GM23338 (cell line): ENCODE data around the gene PUM2.

Experiments
- CREB1 ChIP-seq: fragments of 250-450 bp; sonication (Bioruptor Pico); IDR thresholded peaks from 2 replicates; pipeline ENCODE4 v1.5.0; 2020; ENCODE audit warnings: low read depth, mild to moderate bottlenecking, moderate library complexity
- CTCF ChIP-seq, 2 experiments: fragments of 200-600 bp in 1 of 2; sonication (generic) in 1 of 2; conservative IDR thresholded peaks; 2 replicates each; pipeline versions ENCODE4 v1.5.1 to v1.6.1; 2016 to 2017; ENCODE audit warnings: antibody characterized with exemption in 2 of 2, low read depth in 2 of 2, mild to moderate bottlenecking in 2 of 2, moderate library complexity in 1 of 2
- ETS1 ChIP-seq: IDR thresholded peaks from 2 replicates; pipeline ENCODE4 v1.6.1; 2016; ENCODE audit warnings: antibody characterized with exemption
- EZH2 ChIP-seq: fragments of 200-600 bp; sonication (generic); IDR thresholded peaks from one replicate; pipeline ENCODE4 v1.8.0; 2017; ENCODE audit warnings: antibody characterized with exemption, mild to moderate bottlenecking, low read depth; ENCODE audit not compliant: unreplicated experiment
- EZH2phosphoT487 ChIP-seq: fragments of 200-600 bp; sonication (generic); IDR thresholded peaks from one replicate; pipeline ENCODE4 v1.8.1; 2018; ENCODE audit warnings: antibody characterized with exemption; ENCODE audit not compliant: unreplicated experiment
- JUNB ChIP-seq: IDR thresholded peaks from one replicate; pipeline ENCODE4 v1.6.1; 2016; ENCODE audit warnings: antibody characterized with exemption; ENCODE audit not compliant: unreplicated experiment
- NANOG ChIP-seq: IDR thresholded peaks from 2 replicates; pipeline ENCODE4 v1.6.1; 2016; ENCODE audit warnings: antibody characterized with exemption, borderline replicate concordance
- POLR2AphosphoS5 ChIP-seq: IDR thresholded peaks from 2 replicates; pipeline ENCODE4 v1.6.1; 2016; ENCODE audit warnings: antibody characterized with exemption, low read depth
- STAT1 ChIP-seq: IDR thresholded peaks from one replicate; pipeline ENCODE4 v1.6.1; 2016; ENCODE audit warnings: antibody characterized with exemption; ENCODE audit not compliant: unreplicated experiment
- ZNF114 ChIP-seq: fragments of 250-450 bp; sonication (Bioruptor Pico); IDR thresholded peaks from 2 replicates; pipeline ENCODE4 v1.5.0; 2020; ENCODE audit warnings: mild to moderate bottlenecking, moderate library complexity
- ZNF331 ChIP-seq: fragments of 250-450 bp; sonication (Bioruptor Pico); IDR thresholded peaks from 2 replicates; pipeline ENCODE4 v1.5.0; 2020; ENCODE audit warnings: low read depth, mild to moderate bottlenecking, moderate library complexity
- ZNF462 ChIP-seq: fragments of 250-450 bp; sonication (Bioruptor Pico); IDR thresholded peaks from 2 replicates; pipeline ENCODE4 v1.5.0; 2020; ENCODE audit warnings: mild to moderate bottlenecking, moderate library complexity
- TF ChIP-seq, protein P1 (sequence below): IDR thresholded peaks from one replicate; pipeline ENCODE4 v1.6.1; 2018; ENCODE audit warnings: antibody characterized with exemption; ENCODE audit not compliant: unreplicated experiment

GRCh38 chr2:20371323-20372025, 20.8 kb upstream of the PUM2 start:
- no peak for TF ChIP-seq CTCF (conservative IDR thresholded peaks at IDR 0.05; ENCODE audit: low read depth in 2 of 2)
- no peak for TF ChIP-seq EZH2
- no peak for TF ChIP-seq NANOG
- TF ChIP-seq ZNF114 (CRISPR knock-in tag): no peak
- TF ChIP-seq, protein P1, sequence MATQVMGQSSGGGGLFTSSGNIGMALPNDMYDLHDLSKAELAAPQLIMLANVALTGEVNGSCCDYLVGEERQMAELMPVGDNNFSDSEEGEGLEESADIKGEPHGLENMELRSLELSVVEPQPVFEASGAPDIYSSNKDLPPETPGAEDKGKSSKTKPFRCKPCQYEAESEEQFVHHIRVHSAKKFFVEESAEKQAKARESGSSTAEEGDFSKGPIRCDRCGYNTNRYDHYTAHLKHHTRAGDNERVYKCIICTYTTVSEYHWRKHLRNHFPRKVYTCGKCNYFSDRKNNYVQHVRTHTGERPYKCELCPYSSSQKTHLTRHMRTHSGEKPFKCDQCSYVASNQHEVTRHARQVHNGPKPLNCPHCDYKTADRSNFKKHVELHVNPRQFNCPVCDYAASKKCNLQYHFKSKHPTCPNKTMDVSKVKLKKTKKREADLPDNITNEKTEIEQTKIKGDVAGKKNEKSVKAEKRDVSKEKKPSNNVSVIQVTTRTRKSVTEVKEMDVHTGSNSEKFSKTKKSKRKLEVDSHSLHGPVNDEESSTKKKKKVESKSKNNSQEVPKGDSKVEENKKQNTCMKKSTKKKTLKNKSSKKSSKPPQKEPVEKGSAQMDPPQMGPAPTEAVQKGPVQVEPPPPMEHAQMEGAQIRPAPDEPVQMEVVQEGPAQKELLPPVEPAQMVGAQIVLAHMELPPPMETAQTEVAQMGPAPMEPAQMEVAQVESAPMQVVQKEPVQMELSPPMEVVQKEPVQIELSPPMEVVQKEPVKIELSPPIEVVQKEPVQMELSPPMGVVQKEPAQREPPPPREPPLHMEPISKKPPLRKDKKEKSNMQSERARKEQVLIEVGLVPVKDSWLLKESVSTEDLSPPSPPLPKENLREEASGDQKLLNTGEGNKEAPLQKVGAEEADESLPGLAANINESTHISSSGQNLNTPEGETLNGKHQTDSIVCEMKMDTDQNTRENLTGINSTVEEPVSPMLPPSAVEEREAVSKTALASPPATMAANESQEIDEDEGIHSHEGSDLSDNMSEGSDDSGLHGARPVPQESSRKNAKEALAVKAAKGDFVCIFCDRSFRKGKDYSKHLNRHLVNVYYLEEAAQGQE: no peak
- TF ChIP-seq ZNF331 (CRISPR knock-in tag): no peak
- no peak for TF ChIP-seq ETS1
- TF ChIP-seq POLR2AphosphoS5: no peak
- TF ChIP-seq EZH2phosphoT487: no peak
- TF ChIP-seq ZNF462 (CRISPR knock-in tag): no peak
- TF ChIP-seq STAT1: no peak
- TF ChIP-seq CREB1 (CRISPR knock-in tag): no peak
- TF ChIP-seq JUNB: no peak
